HepG2 (cell line): ENCODE measurements around the gene FAAP100. TPM values are rescaled to one million over a fixed set of nuclear protein-coding genes. Genes with fewer than 3 reads are reported as not detected.

Experiments used
- ATAC-seq: fragments of 200-7000 bp; cut with Tn5 transposase; 3 replicates; pipeline ENCODE4 v1.9.1; 2020; ENCODE audit warnings: mild to moderate bottlenecking, moderate library complexity
- BruUV-seq: library from RNA; stranded (reverse); fragments of 400-500 nt; replicated peaks from 2 replicates; lab custom pipeline; 2021; lab: Mats Ljungman, UMichigan
- CTCF ChIA-PET: fragments of 300-600 bp; formaldehyde crosslinking; extraction: SDS; loops from one replicate; lab custom pipeline; 2021; ENCODE audit warnings: low total read pairs, inconsistent platforms, low intra/inter-chr PET ratio; lab: Yijun Ruan, JAX
- POLR2A ChIA-PET: fragments of 350-600 bp; sonication (Branson Sonifier 250); formaldehyde crosslinking; loops from one replicate; lab custom pipeline; 2020; ENCODE audit warnings: antibody characterized with exemption, inconsistent platforms; lab: Yijun Ruan, JAX
- DNase-seq: peaks from one replicate; pipeline ENCODE4 v3.0.0-alpha.2; 2015; ENCODE audit warnings: low spot score
- FAIRE-seq: peaks from 3 replicates; lab custom pipeline; 2011; peaks lifted over from hg19 to GRCh38; lab: Jason Lieb, UNC
- H2AFZ ChIP-seq: one replicate; pipeline ENCODE4 v1.6.1; 2011; ENCODE audit warnings: low read length, inconsistent platforms
- H3K27ac ChIP-seq: fragments of 300-600 bp; 3 replicates; pipeline ENCODE4 v1.8.0; 2011; ENCODE audit warnings: mixed run types, mild to moderate bottlenecking, mixed read lengths, low read length, inconsistent platforms; ENCODE audit not compliant: insufficient read depth; ENCODE audit errors: extremely low read length
- H3K27me3 ChIP-seq, 2 experiments: fragments of 200-600 bp in 1 of 2; 2 replicates in 1 of 2; 3 replicates in 1 of 2; pipeline versions ENCODE4 v1.6.0 to v1.8.0; 2011; ENCODE audit warnings: low read length in 2 of 2, mild to moderate bottlenecking in 2 of 2, moderate library complexity in 2 of 2, inconsistent platforms in 1 of 2; ENCODE audit not compliant: insufficient read depth in 2 of 2, control insufficient read depth in 1 of 2
- H3K36me3 ChIP-seq, 2 experiments: fragments of 200-600 bp in 1 of 2; replicated peaks in 1 of 2; 2 replicates in 1 of 2; 3 replicates in 1 of 2; pipeline versions ENCODE4 v1.5.1 to v1.8.0; 2011; ENCODE audit warnings: low read length in 2 of 2, inconsistent platforms in 1 of 2; ENCODE audit not compliant: insufficient read depth in 2 of 2, control insufficient read depth in 1 of 2
- H3K4me1 ChIP-seq: 2 replicates; pipeline ENCODE4 v1.5.1; 2012; ENCODE audit warnings: low read length, inconsistent platforms; ENCODE audit not compliant: insufficient read depth
- H3K4me2 ChIP-seq: 2 replicates; pipeline ENCODE4 v1.6.0; 2011; ENCODE audit warnings: low read depth, low read length, inconsistent platforms
- H3K4me3 ChIP-seq, 3 experiments: fragments of 200-600 bp in 1 of 3; sonication (generic), shearing (Covaris generic) in 1 of 3; replicated peaks in 1 of 3; 2 replicates each; pipeline ENCODE4 v1.5.1; 2011 to 2016; ENCODE audit warnings: low read length in 3 of 3, inconsistent platforms in 2 of 3, low read depth in 2 of 3, mild to moderate bottlenecking in 2 of 3, control low read depth in 1 of 3, mixed read lengths in 1 of 3; ENCODE audit not compliant: insufficient read depth in 1 of 3
- H3K79me2 ChIP-seq: one replicate; pipeline ENCODE4 v1.6.1; 2011; ENCODE audit warnings: low read length, inconsistent platforms; ENCODE audit not compliant: insufficient read depth
- H3K9ac ChIP-seq: 2 replicates; pipeline ENCODE4 v1.6.0; 2011; ENCODE audit warnings: mild to moderate bottlenecking, low read depth, low read length, inconsistent platforms; ENCODE audit not compliant: insufficient read depth
- H3K9me3 ChIP-seq: 2 replicates; pipeline ENCODE4 v1.5.1; 2012; ENCODE audit warnings: mild to moderate bottlenecking, low read length
- H4K20me1 ChIP-seq: 2 replicates; pipeline ENCODE4 v1.6.0; 2011; ENCODE audit warnings: inconsistent platforms, mild to moderate bottlenecking, low read length, moderate library complexity; ENCODE audit not compliant: insufficient read depth
- ARID2 ChIP-seq: sonication (generic); formaldehyde crosslinking; IDR thresholded peaks from 2 replicates; pipeline ENCODE4 v1.8.1; 2022; ENCODE audit warnings: mild to moderate bottlenecking, missing genetic modification reagents, borderline replicate concordance
- HOXA7 ChIP-seq: sonication (generic); formaldehyde crosslinking; IDR thresholded peaks from 2 replicates; pipeline ENCODE4 v1.8.1; 2022; ENCODE audit warnings: mild to moderate bottlenecking, missing genetic modification reagents, moderate library complexity
- LCORL ChIP-seq, 2 experiments: fragments of 450-650 bp in 1 of 2; sonication (generic) in 1 of 2; formaldehyde crosslinking in 1 of 2; IDR thresholded peaks; 2 replicates each; pipeline versions ENCODE4 v1.5.0 to v1.6.1; 2017 to 2020; ENCODE audit warnings: antibody characterized with exemption in 1 of 2, missing genetic modification reagents in 1 of 2
- TCF12 ChIP-seq, 2 experiments: fragments of 450-650 bp in 1 of 2; sonication (generic) in 1 of 2; formaldehyde crosslinking in 1 of 2; IDR thresholded peaks; 2 replicates each; pipeline versions ENCODE4 v1.6.1 to v1.8.0; 2017 to 2022; ENCODE audit warnings: antibody characterized with exemption in 1 of 2, mild to moderate bottlenecking in 1 of 2, missing genetic modification reagents in 1 of 2, moderate library complexity in 1 of 2
- whole genome bisulfite sequencing: methylation state at CpG from one replicate; pipeline ENCODE4 v1.1.6; 2017; ENCODE audit warnings: low lambda C conversion rate; 5-methylcytosine and 5-hydroxymethylcytosine counted together
- in situ Hi-C: cut with HindIII; loops from 2 replicates; pipeline ENCODE4 v1.10.0; 2017; ENCODE audit warnings: low pct_unique_long_range_greater_than_20kb; ENCODE audit not compliant: extremely low pct_ligation_motif_present
- intact Hi-C: fragments of 100-400 bp; cut with micrococcal nuclease; formaldehyde crosslinking; loops from one replicate; pipeline ENCODE4 v1.10.0; 2022; ENCODE audit not compliant: unreplicated experiment
- polyA plus RNA-seq, 8 experiments: library from polyadenylated mRNA; depleted of rRNA in 3 of 8; stranded (reverse) in 7 of 8; unstranded in 1 of 8; fragments of >200 nt; fragmentation: Illumina TruSeq in 4 of 8; extraction: Trizol in 4 of 8; gene quantifications; 2 replicates each; pipeline versions ENCODE4 v1.2.1 to v1.2.3, GENCODE V29; 2011 to 2016; ENCODE audit warnings: low read depth in 4 of 8, missing spikeins in 1 of 8, mixed read lengths in 1 of 8; ENCODE audit not compliant: insufficient read depth in 1 of 8
- total RNA-seq, 5 experiments: library from RNA; depleted of rRNA; stranded (reverse); fragments of >200 nt; fragmentation: Illumina TruSeq; extraction: Trizol; gene quantifications; 2 replicates each; pipeline ENCODE4 v1.2.3, GENCODE V29; 2016; ENCODE audit warnings: low read depth in 1 of 5
- TF ChIP-seq, protein P1 (sequence below): sonication (generic); formaldehyde crosslinking; IDR thresholded peaks from 2 replicates; pipeline ENCODE4 v1.4.0; 2020; ENCODE audit warnings: missing genetic modification reagents
- TF ChIP-seq, protein P2 (sequence below): sonication (generic); formaldehyde crosslinking; IDR thresholded peaks from 2 replicates; pipeline ENCODE4 v1.5.1; 2020; ENCODE audit warnings: missing genetic modification reagents, mild to moderate bottlenecking, borderline replicate concordance
- TF ChIP-seq, protein P3 (sequence below): sonication (generic); formaldehyde crosslinking; conservative IDR thresholded peaks from 2 replicates; pipeline ENCODE4 v1.8.0; 2022; ENCODE audit warnings: mild to moderate bottlenecking, moderate library complexity, missing genetic modification reagents
- TF ChIP-seq, protein P4 (sequence below): sonication (generic); formaldehyde crosslinking; IDR thresholded peaks from 2 replicates; pipeline ENCODE4 v1.4.0; 2020; ENCODE audit warnings: missing genetic modification reagents, borderline replicate concordance

FAAP100 gene
- total and polyA plus RNA-seq, 2 of the 13 experiments (the other 11 are each of a cell fraction or from before 2014, with no cell fraction given) = 7.6 to 20.8 TPM

DNA sequence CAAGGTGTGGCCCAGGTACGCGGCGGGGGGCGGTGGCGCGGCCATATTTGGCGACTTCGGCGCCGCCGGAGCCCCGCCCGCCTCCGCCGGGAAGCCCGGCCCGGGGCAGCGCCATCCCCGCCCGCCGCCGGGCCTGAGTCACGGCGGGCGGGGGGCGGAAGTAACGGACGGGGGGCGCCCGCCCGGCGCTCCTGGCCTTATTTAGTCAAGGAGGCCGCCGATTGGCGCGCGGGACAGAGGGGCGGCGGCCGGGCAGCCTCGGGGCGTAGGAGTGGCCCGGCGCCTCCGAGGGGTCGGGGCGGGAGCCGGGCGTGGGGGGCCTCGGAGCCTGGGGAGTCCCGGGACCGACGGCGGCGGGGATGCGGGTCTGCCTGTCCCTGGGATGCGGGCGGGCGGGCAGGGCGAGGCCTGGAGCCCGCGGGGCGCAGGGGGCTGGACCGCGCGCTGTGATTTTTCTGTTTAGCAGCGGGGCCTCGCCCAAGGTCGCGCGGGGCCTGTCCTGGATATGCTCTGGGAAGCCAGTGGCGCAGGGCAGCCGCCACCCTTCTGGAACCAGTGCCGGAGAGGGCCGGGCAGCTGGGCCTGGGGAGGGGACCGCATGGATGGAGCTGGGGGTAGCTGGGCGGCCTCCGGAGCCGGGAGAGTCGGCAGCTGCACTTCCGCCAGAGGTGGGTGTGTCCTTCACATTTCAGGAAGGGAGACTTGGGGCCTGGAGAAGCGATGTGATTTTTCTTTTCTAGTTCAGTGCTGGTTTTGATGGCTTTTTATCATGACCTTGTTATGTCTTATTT, 37.2 kb downstream of the FAAP100 start:
- Histone ChIP-seq H3K4me2 (peak overlapping the region; percentile 97), H3K27ac (peak overlapping the region; percentile 86), H3K27me3 (peaks cover 0 to 4% of the 10 kb centered on the region in 2 experiments; a peak in 1 of 5 replicates), H3K36me3 (peaks cover 14 to 22% of the 10 kb centered on the region in 2 experiments), H3K9ac (peak overlapping the region; percentile 99), H4K20me1 (peaks cover 24% of the 10 kb centered on the region), H3K4me1 (peaks cover 55% of the 10 kb centered on the region), H3K4me3 (peak overlapping the region; percentile 54 to 88 (median 75)), H3K9me3 (no peaks in the 10 kb centered on the region), H2AFZ (no peak overlapping the region), H3K79me2 (peaks cover 26% of the 10 kb centered on the region)
- WGBS = 4% methylated on average over 10 of the region's 82 CpGs
- TSS peak; percentile 56 for BruUV-seq
- FAIRE-seq (no peak), DNase-seq (peak; percentile 73), ATAC-seq (peak; percentile 19)
- ChIA-PET POLR2A (interaction anchor here (0.5 to 4.3 kb wide), 10 partner anchors 7 to 276 kb away, joined by 3 to 27 read pairs (median 3); partner anchors contain the start of genes BAHCC1, FAAP100, NDUFAF8 and TEPSIN), CTCF (no interaction called here)
- in situ Hi-C loops = no loop called here
- intact Hi-C loops = loop anchor here (10.0 kb wide), 1 partner anchor 120 kb away; the partner anchor contains the start of gene BAHCC1
- TF ChIP-seq, protein P1, sequence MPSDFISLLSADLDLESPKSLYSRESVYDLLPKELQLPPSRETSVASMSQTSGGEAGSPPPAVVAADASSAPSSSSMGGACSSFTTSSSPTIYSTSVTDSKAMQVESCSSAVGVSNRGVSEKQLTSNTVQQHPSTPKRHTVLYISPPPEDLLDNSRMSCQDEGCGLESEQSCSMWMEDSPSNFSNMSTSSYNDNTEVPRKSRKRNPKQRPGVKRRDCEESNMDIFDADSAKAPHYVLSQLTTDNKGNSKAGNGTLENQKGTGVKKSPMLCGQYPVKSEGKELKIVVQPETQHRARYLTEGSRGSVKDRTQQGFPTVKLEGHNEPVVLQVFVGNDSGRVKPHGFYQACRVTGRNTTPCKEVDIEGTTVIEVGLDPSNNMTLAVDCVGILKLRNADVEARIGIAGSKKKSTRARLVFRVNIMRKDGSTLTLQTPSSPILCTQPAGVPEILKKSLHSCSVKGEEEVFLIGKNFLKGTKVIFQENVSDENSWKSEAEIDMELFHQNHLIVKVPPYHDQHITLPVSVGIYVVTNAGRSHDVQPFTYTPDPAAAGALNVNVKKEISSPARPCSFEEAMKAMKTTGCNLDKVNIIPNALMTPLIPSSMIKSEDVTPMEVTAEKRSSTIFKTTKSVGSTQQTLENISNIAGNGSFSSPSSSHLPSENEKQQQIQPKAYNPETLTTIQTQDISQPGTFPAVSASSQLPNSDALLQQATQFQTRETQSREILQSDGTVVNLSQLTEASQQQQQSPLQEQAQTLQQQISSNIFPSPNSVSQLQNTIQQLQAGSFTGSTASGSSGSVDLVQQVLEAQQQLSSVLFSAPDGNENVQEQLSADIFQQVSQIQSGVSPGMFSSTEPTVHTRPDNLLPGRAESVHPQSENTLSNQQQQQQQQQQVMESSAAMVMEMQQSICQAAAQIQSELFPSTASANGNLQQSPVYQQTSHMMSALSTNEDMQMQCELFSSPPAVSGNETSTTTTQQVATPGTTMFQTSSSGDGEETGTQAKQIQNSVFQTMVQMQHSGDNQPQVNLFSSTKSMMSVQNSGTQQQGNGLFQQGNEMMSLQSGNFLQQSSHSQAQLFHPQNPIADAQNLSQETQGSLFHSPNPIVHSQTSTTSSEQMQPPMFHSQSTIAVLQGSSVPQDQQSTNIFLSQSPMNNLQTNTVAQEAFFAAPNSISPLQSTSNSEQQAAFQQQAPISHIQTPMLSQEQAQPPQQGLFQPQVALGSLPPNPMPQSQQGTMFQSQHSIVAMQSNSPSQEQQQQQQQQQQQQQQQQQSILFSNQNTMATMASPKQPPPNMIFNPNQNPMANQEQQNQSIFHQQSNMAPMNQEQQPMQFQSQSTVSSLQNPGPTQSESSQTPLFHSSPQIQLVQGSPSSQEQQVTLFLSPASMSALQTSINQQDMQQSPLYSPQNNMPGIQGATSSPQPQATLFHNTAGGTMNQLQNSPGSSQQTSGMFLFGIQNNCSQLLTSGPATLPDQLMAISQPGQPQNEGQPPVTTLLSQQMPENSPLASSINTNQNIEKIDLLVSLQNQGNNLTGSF = peak; percentile 74; the same call in 1 of the 2 replicates
- TF ChIP-seq ARID2 (CRISPR knock-in tag) = peak; percentile 69; the same call in 1 of the 2 replicates
- no peak for TF ChIP-seq LCORL (IDR thresholded peaks at IDR 0.05)
- TF ChIP-seq LCORL (CRISPR knock-in tag; IDR thresholded peaks at IDR 0.05) = no peak
- TF ChIP-seq, protein P2, sequence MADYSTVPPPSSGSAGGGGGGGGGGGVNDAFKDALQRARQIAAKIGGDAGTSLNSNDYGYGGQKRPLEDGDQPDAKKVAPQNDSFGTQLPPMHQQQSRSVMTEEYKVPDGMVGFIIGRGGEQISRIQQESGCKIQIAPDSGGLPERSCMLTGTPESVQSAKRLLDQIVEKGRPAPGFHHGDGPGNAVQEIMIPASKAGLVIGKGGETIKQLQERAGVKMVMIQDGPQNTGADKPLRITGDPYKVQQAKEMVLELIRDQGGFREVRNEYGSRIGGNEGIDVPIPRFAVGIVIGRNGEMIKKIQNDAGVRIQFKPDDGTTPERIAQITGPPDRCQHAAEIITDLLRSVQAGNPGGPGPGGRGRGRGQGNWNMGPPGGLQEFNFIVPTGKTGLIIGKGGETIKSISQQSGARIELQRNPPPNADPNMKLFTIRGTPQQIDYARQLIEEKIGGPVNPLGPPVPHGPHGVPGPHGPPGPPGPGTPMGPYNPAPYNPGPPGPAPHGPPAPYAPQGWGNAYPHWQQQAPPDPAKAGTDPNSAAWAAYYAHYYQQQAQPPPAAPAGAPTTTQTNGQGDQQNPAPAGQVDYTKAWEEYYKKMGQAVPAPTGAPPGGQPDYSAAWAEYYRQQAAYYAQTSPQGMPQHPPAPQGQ = no peak
- TF ChIP-seq, protein P3, sequence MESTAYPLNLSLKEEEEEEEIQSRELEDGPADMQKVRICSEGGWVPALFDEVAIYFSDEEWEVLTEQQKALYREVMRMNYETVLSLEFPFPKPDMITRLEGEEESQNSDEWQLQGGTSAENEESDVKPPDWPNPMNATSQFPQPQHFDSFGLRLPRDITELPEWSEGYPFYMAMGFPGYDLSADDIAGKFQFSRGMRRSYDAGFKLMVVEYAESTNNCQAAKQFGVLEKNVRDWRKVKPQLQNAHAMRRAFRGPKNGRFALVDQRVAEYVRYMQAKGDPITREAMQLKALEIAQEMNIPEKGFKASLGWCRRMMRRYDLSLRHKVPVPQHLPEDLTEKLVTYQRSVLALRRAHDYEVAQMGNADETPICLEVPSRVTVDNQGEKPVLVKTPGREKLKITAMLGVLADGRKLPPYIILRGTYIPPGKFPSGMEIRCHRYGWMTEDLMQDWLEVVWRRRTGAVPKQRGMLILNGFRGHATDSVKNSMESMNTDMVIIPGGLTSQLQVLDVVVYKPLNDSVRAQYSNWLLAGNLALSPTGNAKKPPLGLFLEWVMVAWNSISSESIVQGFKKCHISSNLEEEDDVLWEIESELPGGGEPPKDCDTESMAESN (CRISPR knock-in tag) = peak; percentile 42; the same call in 1 of the 2 replicates
- no peak for TF ChIP-seq HOXA7 (CRISPR knock-in tag)
- no peak for TF ChIP-seq TCF12 (IDR thresholded peaks at IDR 0.05)
- TF ChIP-seq TCF12 (CRISPR knock-in tag; IDR thresholded peaks at IDR 0.05) = 0 out of 2 replicates have a peak, but pooled peaks have one; percentile 75
- TF ChIP-seq, protein P4, sequence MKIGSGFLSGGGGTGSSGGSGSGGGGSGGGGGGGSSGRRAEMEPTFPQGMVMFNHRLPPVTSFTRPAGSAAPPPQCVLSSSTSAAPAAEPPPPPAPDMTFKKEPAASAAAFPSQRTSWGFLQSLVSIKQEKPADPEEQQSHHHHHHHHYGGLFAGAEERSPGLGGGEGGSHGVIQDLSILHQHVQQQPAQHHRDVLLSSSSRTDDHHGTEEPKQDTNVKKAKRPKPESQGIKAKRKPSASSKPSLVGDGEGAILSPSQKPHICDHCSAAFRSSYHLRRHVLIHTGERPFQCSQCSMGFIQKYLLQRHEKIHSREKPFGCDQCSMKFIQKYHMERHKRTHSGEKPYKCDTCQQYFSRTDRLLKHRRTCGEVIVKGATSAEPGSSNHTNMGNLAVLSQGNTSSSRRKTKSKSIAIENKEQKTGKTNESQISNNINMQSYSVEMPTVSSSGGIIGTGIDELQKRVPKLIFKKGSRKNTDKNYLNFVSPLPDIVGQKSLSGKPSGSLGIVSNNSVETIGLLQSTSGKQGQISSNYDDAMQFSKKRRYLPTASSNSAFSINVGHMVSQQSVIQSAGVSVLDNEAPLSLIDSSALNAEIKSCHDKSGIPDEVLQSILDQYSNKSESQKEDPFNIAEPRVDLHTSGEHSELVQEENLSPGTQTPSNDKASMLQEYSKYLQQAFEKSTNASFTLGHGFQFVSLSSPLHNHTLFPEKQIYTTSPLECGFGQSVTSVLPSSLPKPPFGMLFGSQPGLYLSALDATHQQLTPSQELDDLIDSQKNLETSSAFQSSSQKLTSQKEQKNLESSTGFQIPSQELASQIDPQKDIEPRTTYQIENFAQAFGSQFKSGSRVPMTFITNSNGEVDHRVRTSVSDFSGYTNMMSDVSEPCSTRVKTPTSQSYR (CRISPR knock-in tag) = no peak
